NCI-H2081 treated with DMSO at 0.1 percent for 48 hours (cell line): Measurements from ENCODE around the gene TACO1.

ENCODE experiments used
- DNase-seq: peaks from one replicate; lab custom pipeline; 2025; lab: John Stamatoyannopoulos, UW

Gene TACO1

DNA sequence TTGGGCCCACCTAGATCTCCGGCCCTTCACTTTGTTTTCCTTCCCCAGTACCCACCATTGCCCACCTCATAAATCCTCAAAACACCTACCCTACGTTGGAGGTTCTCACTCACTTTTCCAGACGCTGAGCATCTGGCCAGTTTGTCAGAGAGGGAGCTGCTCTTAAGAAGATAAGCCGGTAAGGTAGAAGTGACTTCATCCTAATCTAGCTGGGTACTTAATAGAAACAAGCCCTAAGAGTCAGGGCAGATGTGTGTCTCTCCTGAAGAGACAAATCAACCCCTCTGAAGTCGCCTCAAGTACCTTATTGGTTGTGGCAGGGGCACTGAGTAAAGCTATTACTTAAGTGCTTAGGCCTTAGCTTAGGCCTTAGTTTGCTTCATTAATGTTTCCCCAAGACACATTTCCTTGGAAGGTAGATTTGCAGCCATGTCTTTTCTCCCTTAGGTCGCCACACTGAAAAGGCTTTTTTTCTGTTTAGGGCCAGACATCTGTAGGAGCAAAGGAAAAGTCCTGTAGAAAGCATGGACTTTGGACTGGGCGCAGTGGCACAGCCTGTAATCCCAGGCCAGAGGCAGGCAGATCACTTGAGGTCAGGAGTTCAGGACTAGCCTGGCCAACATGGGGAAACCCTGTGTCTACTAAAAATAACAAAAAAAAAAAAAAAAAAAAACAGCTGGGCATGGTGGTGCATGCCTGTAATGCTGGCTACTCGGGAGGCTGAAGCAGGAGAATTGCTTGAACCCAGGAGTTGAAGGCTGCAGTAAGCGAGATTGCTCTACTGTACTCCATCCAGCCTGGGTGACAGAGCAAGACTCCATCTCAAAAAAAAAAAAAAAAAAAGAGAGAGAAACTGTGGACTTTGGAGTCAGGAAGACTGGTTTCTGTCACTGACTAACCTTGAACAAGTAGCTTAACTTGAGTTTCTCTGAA, 1.0 kb downstream of the TACO1 start:
- no peak for DNase-seq

DNA sequence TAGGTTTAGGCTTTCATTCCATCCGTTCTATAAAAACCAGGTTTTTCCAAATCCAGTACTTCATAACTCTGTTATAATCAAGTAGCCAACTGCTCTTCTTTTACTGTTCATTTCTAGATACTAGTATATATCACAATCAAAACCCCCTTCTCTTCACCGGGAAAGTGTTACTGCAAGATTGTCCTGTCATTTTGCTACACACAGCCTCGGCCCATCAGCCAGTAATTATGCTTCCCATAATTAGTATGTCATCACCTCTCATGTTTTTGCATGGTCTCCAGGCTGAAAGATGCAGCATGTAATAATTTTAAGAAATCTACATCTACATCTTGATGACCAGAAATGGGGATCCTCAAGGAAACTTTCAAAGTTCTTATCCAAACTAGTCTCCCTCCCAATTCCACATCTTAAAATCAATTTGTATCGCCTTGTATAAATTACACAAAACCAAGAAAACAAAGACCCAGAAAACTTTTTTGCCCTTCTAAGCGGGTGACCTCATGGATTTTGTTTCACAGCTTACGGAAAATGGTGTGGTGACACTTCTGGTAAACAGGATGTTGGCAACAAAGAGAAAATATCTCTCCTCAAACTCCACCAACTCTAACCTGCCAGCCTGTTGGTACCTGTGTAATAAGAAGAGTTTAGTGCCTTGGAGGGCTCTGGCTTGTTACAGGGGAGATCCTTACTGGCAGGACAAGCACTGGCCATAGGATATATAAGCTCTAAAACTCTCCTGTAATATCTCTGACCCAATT, 9.3 kb downstream of the TACO1 start:
- no peak for DNase-seq

DNA sequence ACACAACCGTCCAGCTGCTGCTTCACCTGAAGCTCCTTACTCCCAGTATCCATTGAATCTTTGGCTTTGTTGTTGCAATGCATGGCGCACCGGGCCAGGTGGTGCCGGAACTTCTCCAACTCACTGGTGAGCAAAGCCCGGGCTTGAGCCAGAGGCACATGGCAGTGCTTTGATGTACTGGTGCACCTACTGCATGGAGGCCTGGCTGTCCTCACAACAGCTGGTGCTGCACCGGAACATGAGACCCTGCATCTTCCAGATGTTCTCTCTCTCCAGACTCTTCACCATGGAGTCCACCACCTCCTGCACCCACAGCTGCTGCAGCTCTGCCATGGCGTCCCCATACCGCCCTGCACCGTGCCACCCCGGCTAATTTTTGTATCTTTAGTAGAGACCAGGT, 10.2 kb downstream of the TACO1 start:
- no peak for DNase-seq

DNA sequence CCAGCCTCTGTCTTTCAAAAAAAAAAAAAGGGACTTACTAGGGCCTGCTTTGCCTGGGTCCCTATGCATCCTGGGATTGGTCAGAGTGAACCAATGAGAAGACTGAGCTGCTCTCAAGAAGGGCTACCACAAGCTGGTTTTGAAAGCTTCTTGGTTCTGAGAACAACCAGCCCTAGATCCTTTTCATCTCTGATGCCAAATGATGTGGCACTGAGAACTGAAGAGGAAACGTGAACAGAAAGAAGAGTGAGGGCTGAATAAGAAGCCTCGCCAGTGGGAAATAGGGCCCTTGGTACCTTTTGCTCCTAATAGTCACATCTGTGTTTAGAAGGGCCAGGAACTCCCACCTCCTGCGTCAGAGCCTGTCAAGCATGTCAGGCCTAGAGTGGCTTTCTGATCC, 10.7 kb downstream of the TACO1 start:
- DNase-seq, result no peak

DNA sequence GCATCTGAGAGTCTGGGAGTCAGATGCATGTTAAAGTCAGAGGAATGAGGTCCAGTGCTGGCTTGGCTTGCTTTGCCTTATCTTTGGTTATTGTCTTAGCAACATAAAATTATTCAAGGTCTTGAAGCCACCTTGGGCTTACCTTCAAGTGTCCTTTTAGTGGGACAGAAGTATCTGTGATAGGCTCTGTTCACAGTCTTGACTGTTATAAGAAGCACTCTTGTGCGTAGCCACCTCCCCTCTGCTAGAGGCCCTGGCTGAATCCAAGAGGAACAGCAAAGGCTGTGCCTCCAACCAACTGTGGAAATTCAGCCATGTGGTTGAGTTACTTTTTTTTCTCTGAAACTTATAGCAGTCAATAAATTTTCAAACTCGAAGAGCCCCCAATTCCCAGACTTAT, 13.0 kb downstream of the TACO1 start:
- DNase-seq, result no peak

DNA sequence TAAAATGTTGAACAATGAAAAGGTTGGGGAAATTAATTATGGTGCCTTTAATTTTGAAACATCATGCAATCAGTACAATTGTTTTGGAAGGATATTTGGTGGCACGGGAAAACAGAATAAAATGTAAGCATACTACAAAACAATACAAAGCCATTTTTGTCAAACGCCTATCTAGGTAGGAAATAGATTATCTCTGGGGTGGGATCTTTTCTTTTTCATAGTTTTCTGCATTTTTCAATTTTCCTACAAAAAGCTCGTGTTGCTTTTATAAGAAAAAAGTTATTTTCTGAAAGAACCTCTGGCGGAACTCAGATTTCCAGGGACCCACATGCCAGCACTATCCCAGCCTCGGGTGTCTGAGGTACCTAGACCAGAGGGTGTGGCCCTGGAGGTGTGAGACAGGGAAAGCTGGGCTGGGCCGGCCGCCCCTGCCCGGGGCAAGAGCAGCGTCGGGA, 20.6 kb downstream of the TACO1 start:
- no peak for DNase-seq

DNA sequence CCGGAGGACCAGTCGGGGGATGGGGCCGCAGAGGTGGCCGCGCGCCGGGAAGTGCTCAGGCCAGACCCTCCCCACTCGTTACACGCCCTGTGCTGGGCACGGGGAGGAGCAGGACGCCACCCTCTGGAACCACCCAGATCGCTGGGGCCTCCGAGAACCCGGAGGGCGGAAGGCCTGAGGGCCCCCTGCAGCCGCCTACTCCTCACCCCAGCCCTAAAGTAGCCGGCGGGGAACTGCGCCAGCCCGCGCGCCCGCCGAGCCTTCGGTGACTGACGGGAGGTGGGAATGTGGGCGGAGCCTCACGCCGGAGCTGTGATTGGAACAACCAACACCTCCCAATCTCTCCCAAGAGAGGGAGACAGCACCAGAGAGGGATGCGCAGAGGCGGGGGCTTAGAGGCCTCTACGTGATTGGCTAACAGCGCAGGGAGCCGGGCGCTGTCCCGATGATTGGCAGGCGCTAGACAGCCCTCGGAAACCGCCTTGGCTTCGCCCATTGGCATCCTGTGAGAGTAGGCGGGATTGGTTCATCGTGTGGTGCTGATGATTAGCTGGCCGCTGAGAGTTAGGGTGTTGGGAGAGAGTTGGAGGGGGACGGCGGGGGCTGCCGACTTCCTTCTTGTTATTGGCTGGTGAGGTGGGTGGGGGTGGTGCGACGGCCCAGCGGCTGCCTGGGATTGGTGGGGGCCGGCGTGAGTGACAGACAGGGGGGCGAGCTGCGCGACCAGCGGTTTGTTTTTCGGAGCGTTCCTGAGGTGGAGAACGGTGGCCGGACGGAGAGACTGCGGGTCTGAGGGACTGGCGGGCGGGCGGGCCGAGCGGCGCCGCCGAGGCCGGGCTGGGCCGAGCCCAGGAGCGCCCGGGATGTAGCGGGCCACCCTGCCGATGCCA, 21.2 kb downstream of the TACO1 start, which contains the start of gene MAP3K3:
TSS of gene MAP3K3 (plus strand) at position 734 of the 890 bp plus-strand sequence. CDS start 343 bp downstream, outside the sequence.
- peak; percentile 100 for DNase-seq

DNA sequence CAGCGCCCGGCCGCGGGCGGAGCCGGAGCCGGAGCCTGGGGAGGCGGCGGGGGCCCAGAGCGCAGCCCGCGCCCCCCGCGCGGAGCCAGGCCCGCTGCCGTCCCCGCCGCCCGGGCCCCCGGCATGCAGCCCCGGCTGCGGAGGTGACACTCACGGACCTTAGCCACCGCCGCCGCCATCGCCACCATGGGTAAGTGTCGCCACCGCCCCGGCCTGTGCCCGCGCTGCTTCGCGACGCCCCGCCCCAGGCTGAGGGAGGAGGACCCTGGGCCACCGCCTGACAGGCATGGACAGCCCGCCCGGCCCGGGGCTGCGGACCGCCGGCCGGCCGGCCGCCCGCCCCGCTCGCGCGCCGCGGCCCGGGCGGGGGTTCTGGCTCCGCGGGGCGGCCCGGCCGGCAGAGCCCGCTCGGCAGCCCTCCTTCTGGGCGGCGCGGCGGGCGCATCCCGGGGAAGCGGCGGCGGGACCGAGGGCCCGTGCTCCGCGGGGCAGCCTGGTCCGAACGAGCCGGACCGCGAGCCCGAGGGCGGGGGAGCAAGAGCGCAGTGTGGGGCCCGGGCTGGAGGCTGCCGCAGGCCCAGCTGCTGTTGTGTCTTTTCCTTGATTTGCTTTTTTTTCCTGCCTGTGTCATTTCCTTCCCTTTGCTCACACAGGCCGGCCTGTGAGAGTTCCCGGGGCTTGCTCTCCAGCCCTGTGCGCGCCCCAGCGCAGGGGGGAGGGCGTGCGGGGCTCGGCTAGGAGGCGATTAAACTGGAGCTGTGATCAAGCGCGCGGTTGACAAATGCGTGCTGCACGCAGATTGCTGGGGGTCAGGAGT, 22.1 kb downstream of the TACO1 start:
- DNase-seq, result no peak

DNA sequence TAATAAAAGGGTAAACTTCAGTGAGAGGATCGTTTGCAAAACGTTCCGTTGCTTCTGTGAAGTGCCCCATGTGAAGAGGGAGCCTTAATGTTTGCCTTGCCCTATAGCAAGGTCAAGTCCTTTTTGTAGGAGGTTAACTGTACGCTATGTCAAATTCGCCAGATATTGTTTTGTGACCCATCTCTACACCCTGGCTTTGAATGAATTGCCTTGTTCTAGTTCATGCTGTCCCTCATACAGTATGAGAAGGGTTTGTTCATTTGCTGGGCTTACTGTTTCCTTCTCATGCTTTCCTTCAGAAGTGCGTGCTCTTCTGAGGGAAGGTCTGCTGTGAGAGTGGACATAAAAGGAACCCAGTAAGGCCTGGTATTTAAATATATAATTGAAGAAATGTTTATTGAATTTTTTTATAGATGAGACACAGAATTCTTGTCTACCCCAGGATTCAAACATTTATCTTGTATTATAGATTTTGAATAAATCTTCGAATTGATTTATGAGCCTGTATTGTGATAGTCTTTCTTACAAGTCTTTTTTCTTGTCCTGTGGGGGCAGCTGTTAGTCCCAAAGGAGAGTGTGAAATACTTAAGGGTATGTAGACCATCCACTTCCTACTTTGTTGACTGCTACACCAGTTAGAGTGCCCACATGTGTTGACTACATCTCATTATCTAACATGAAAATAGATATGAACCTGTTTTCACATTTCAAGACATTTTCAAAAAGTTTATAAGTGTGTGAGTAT, 23.3 kb downstream of the TACO1 start:
- DNase-seq, result no peak

DNA sequence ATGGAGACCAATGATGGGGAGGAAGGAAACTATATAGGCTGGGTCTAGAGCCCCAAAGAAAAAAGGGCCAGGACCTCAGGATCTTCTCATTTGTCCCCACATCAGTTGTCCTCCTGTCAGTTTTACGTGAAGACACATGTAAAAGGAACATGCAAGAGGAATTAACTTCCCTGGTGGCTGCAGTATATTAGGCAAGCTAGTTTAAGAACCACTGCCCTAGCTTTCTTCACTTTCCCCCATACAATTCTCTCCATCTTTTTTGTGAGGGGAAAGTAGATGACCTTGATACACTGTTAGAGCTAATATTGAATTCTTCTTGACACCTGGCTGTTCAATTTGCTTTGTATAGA, 23.8 kb downstream of the TACO1 start:
- no peak for DNase-seq

DNA sequence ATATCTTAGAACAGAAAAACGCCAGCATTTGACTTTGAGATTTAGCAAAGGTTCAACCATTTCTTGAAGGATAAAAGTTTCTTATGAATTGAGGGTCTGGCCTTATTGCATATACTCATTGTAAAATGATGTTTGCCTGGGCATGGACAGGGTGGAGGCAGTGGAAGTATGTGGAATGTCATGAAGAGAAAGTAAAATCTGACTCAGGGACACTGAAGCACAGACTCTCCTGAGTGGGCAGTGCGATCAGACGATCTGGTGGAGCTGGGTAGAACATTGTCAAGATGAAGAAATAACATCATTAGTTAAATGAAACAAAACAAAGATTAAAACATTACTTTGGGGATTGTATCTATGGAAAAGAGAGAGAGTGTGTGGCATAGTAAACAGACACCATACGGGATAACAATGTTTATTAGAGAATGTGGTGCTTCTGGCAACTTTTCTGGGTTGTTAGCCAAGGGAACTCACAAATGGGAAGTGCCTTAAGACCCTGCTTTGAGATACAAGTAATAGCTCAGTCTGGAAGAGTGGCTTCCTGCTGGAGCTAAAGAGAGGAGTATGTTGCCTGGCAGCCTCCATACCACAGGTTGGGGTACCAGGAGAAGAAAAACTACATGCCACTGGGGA, 26.0 kb downstream of the TACO1 start:
- no peak for DNase-seq

DNA sequence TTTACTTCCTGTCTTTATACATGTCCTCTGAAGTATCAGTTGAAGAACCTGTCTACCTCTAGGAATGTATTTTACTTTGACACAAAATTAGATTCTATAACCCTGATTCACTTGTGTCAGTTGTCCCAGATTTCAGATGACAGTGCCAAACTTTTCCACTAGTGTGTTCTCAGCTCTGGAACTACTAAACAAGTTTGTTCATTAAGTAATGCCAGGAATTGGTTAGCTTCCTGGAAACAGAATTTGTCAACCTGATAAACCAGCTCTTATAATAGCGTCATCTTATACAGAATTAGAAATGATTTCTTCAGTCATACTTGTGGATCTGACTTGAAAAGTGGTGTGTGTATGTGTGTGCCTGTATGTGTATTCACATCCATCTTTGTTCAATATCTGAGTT, 28.9 kb downstream of the TACO1 start:
- no peak for DNase-seq

DNA sequence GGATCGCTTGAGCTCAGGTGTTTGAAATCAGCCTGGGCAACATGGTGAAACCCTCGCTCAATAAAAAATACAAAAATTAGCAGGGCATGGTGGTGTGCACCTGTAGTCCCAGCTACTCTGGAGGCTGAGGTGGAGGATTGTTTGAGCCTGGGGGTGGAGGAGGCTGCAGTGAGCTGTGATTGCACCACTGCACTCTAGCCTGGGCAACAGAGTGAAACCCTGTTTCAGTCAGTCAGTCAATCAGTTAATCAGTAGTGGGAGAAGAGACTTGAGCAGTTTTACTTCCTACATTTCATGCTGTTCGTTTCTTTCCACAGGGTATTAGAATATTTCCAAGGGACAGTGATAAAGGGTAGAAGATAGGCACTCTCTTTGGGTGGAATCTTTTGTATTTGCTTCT, 30.4 kb downstream of the TACO1 start:
- no peak for DNase-seq

DNA sequence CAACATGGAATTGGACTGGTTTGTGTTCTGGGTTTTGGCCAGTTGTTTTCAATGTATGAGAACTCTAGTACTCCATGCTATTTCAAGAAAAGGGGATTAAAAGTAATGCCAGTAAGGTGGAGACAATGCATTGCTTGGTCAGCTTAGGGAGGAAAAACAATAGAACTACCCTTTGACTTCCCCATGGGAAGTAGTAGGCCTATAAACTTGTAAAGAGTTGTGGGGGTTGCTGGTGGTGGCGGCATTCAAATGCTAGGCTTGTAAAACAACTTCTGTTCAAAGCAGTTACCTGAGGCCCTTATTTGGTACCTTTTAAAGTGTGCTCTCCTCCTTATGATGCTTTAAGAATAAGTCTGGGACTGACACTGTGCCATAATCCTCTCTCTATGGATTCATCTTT, 30.9 kb downstream of the TACO1 start:
- DNase-seq, result no peak

DNA sequence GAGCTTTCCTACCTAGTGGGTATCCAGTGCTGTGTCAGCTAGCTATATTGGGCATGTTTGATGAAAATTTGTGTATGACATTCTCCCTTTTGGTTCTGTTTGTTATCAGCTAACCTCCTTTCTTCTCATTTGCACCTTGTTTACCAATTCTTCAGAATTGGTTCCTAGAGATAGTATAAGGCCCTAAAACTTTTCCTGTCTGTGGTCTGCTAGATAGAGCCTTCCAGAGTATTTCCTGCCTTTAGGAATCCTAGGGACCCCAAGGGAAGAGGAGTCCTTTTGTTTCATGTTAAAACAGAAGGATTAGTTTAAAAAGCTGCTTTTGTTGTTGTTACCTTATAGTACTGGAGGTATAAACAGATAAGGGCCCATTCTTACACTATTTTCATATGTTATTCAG, 33.0 kb downstream of the TACO1 start:
- no peak for DNase-seq

DNA sequence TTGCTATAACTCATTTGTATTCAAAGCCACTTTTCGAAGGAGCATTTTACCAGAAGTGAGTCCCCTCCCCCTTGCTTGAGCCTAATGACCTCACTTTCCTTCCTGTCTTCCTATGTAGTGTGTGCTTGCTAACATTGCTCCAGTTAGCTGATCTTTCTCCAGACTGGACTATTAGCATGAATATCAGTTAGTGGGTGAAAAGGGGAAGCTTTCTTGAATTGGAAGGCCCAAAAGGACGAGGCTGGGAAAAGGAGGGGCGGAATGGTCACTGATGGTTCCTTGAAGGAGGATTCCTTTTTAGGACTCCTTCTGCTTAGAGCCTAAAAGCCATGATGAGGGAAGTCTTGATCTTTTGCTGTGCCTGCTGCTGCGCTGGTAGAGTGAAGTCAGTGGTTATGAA, 33.5 kb downstream of the TACO1 start:
- no peak for DNase-seq

DNA sequence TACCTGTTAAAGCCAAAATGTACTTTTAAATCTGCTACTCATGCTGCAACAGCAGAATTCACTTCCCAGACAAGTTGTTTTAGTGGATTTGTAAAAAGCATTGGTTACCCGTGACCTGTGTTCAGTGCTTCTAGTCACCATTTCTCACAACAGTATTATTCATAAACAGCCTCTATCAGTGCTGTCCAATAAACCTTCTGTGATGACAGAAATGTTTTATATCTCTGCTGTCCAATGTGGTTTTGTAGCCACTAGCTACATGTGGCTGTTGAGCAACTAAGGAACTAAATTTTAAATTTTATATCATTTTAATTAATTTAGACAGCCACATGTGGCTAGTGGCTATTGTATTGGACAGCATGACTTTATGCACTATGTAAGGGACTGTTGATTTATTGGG, 34.1 kb downstream of the TACO1 start:
- no peak for DNase-seq

DNA sequence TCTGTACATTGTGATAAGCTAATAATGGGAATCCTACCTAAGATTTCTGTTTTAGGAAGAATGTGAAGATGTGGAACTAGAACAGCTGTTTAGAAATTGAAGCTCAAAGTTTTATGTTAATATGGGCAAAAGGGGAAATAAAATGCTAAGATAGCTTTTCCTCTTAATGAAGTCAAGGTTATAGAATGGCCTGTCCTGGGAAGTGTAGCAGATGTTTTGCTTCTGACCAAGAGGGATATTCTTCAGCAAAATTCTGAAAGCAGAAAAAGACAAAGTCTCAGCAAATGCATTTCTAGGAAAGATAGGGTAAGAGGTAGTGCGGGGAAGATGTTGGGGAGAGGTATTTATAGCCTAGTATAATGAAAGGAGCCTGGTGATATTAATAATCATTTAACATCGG, 34.6 kb downstream of the TACO1 start:
- DNase-seq, result no peak

DNA sequence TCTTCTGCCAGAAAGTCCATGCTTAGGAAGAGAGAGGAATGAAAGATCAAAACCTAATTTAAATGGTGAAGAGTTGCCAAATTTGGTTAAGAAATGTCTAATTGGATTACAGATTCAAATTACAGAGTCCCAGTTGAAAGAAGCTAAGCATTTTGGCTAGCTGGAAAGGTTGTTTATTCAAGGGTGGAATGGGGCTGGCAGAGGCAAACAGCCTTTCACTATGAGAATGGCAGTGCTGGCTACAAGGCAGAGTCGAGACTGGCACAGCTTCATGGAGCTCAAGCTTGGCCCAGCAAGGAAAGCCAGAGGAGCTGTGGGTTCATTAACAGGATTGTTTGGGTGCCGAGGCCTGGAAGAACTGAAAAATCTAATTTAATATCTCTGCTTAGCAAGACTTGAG, 35.1 kb downstream of the TACO1 start:
- DNase-seq, result no peak

DNA sequence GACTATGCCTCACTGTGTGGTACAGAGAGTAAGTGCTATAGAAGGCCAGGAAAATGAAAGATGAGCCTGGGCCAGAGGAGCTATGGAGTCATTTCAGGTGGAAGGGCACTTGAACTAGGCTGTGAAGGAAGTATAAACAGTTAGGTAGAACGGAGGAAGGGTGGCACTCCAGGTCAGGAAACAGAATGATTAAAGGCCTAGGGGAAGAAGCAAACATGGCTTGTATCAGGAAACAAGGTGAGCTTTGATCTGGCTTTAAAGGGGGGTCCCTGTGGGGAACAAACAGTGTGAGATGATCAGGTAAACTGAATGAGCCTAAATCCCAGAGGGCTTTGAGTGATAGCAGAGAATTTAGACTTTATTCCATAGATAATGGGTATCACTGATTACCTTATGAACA, 38.4 kb downstream of the TACO1 start:
- DNase-seq, result no peak
